ENCODE data around the gene ZNF79.

The ZNF79 gene

DNA sequence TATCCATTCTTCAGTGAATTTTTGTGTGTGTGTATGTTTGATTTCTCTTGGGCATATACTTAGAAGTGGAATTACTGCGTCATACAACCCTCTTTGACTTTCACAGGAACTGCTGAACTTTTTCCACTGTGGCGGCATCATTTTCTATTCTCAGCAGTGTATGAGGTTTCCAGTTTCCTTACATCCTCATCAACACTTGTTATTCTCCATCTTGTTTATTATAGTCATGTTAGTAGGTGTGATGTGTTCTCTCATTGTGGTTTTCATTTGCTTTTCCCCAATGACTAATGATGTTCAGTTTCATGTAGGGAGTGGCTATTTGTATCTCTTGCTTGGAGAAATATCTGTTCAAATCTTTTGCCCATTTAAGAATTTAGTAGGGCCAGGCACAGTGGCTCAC lies 2.6 kb downstream of the ZNF79 start:
- no peak for DNase-seq (ENCODE audit: low read depth, low spot score)

DNA sequence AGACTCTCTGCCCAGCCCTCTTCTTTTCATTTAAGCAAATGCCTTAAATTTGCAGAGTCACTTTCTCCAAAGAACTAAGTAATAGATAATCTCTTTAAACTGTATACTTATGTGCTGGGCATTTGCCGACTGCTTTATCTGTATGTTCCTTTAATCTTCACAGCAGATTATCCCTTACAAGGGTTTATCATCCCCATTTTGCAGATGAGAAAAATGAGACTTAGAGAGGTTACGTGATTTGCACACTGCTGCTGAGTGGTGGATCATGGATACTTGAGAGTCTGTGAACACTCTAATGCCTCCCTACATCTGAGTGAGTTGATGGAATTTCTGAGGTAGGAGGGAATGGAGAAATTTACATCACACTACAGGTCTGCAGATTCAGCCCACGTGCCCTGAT lies 4.2 kb downstream of the ZNF79 start:
- DNase-seq (ENCODE audit: low read depth, low spot score): no peak

DNA sequence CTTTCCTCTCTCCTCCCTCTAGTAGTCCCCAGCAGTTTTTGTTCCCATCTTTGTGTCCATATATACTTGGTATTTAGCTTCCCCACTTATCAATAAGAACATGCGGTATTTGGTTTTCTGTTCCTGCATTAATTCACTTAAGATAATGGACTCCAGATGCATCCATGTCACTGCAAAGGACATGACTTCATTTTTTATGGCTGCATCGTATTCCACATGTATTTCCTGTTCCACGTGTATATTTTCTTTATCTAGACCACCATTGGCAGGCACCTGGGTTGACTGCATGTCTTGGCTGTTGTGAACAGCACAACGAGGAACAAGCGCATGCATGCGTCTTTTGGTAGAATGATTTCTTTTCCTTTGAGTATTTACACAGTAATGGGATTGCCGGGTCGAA lies 6.2 kb downstream of the ZNF79 start:
- no peak for DNase-seq (ENCODE audit: low read depth, low spot score)

DNA sequence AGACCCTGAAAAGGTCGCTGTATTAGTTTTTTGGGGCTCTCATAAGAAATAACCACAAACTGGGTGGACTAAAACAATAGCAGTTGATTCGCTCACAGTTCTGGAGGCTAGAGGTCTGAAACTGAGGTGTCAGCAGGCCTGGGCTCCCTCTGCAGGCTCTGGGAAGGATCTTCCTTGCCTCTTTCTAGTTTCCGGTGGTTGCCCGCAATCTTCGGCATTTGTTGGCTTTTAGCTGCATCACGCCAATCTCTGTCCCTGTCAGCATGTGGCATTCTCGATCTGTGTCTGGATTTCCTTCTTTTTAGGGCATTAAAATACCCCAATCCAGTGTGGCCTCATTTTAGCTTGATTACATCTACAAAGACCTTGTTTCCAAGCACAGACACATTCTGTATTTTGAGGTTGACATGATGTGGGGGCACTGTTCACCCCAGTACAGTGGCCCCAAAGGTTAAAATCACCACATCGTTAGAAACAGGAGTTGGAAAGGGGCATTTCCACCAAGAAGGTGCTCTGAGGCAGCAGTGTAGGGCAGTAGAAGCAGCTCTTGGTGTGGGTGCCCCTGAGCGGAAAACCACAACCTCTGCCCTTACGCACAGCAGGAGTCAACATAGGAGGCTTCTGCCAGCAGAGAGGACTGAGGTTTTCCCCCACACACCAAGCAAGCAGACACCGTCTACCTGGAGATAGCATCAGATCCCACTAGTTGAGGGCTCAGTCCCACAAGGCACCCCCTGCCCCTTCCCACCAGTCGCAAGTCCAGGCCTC lies 13.5 kb downstream of the ZNF79 start:
- no peak for DNase-seq (ENCODE audit: low read depth, low spot score)

DNA sequence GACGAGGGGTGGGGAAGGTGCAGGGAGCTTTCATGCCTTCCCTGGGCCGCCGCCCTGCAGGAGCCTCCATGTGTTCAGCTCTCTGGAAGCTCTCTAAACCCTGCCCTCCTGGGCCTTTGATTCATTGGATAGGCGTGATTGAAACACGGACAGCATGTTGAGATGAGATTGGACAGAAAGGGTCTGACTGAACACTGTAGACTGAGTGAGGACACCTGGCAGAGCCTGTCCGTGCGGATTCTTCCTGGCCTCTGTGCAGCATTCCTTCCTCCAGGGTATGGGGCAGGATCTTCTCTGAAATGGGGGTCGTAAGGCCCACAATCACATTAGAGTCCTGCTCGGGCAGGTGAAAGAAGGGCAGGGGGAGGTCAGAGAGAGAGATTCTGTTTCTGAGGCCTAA lies 14.2 kb downstream of the ZNF79 start:
- DNase-seq (ENCODE audit: low read depth, low spot score): no peak

DNA sequence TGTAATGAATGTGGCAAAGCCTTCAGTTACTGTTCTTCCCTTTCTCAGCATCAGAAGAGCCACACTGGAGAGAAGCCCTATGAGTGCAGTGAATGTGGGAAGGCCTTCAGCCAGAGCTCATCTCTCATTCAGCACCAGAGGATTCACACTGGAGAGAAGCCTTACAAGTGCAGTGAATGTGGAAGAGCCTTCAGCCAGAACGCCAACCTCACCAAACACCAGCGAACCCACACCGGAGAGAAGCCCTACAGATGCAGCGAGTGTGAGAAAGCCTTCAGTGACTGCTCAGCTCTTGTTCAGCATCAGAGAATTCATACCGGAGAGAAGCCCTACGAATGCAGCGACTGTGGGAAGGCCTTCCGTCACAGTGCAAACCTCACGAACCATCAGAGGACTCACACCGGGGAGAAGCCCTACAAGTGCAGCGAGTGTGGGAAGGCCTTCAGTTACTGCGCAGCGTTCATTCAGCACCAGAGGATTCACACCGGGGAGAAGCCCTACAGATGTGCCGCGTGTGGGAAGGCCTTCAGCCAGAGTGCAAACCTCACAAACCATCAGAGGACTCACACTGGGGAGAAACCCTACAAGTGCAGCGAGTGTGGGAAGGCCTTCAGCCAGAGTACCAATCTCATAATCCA lies 20.2 kb downstream of the ZNF79 start:
- DNase-seq (ENCODE audit: low read depth, low spot score): no peak

DNA sequence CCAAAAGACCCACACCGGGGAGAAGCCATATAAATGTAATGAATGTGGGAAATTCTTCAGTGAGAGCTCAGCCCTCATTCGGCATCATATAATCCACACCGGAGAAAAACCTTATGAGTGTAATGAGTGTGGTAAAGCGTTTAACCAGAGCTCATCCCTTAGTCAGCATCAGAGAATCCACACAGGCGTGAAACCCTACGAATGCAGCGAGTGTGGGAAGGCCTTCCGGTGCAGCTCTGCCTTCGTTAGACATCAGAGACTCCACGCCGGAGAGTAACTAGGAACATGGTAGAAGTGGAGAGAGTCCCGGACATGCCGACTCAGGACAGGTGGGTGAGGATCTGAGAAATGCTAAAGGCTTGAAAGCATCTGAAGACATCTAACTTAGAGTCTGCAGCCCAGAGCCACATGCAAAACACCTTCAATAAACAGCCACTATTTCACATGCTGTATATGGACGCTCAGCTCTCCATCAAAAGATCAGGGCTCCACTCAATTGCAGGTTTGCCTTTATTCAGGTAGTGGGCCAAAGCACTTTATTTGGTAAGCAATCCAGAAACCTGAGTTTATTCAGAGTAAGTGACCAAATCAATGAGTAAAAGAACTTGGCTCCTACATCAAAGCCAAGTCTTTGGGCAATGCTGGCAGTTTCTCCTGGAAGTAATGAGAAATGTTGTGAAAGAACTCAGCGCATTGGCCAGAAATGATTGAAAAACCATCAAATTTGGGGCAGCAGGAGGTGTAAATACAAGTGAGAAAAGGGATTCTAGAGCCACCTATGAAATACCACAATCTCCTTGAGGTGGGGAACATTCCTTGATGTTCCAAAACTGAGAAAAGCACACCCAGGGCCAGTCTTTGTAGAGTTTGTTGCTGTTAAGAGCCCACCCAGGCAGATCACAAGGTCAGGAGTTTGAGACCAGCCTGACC lies 21.0 kb downstream of the ZNF79 start:
- peak; percentile 69 for DNase-seq (ENCODE audit: low read depth, low spot score)

DNA sequence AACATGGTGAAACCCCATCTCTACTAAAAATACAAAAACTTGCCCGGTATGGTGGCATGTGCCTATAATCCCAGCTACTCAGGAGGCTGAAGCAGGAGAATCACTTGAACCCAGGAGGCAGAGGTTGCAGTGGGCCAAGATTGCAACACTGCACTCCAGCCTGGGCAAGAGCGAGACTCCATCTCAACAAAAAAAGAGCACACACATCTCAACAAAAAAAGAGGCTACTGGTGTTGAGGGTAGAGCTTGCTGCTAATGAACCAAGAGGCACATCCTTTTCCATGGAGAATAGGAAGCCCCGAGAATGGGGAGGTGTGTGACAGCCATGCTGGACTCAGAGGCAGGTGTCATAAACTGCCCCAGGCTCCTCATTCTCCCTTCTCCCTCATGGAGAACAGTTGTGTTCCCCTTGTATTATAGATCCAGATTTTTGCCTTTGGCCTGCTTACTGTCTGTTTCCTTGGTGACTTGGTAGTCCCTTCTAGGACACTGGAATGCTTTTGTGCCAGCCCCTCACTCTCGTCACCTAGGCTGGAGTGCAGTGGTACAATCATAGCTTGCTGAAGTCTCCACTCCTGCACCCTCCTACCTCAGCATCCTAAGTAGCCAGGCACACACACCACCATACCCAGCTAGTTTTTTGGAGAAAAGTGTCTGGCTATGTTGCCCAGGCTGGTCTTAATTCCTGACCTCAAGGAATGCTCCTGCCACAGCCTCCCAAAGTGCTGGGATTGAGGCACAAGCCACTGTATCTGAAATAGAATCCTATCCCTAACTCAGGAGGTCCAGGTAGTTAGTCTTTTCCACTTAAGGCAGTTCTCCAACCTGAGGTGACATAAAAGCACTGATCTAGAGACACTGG lies 21.9 kb downstream of the ZNF79 start:
- DNase-seq (ENCODE audit: low read depth, low spot score): no peak

DNA sequence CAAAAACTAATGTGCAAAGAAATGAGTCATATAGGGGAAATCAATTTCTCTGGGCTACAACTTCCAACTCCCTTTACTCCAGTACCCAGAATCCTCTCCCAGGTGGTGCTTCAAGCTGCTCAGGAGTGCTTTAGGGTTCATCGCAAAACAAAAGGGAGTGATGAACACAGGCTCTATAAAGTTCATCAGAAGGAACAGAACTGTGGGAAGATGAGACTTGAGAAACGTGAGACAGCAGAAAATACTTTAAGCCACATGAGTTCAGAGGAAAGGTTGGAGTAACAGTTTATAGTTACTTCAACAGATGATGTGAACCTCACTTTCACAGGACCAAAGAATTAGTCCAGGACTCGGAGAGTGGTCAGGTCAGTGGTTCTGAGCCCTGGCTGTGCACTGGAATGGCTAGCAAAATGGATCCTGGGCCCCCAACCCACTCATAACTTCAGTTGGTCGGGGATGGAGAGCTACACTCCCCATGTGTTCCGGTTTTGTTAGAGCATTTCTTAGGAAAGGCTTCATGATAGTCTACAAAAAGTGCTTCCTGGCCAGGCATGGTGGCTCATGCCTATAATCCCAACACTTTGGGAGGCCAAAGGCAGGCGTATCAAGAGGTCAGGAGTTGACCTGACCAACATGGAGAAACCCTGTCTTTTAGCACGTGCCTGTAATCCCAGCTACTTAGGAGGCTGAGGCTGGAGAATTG lies 22.7 kb downstream of the ZNF79 start:
- no peak for DNase-seq (ENCODE audit: low read depth, low spot score)

DNA sequence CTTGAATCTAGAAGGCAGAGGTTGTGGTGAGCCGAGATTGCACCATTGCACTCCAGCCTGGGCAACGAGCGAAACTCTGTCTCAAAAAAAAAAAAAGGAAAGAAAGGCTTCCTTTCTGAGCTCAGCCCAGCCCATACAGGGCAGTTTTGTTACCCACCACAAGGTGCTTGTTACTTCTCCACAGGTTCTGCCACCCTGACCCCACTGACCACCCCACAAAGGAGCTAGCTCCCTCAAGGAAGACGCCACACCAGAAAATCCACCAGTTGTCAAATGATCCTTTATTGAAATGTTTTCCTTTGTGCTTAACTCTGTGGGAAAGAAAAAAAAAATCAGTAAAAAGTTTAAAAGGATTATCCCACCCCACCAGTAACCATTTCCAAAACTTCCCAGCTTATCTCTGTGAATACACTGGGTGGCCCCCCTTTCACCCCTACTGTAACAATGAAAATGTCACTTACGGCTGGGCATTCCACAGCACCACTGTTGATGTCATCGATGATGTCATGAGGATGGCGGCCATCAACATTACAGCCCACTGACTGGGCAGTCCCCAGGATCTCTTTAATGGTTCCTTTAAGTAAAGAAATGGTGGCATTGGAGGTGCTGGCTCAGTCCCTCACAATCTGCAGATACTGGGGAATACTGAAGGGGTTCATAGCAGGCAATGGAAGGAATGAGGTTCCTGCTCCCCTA lies 23.4 kb downstream of the ZNF79 start:
- DNase-seq (ENCODE audit: low read depth, low spot score): no peak

DNA sequence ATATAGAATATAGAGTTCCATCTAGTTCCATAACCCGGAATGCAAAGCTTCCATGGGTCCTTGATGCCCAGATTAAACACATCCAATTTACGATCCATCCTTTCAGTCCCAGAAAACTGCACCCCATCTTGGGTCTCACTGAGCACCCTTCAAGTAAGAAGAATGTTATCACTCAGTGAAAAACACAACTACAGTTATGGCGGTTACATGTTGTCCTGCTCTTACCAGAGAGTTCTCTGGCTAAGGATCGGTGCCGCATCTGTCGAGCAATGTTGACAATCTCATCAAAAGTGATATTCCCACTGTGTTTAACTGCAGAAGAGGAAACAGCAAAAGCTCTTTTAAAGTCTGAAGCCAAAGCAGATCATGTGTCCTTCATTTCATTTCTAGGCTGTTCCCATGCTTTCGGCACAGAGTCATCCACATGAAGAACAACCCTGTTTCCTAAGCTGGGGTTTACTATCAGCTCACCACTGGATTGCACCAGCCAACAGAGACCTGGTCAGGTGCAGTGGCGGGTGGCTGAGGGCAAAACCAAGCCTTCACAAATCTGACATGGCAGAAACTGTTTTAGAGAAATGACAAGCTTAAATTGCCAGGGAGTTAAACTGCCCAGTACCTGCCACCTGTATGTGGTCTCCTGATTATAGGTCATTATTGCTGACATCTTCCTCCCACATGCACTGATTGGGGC lies 24.1 kb downstream of the ZNF79 start:
- no peak for DNase-seq (ENCODE audit: low read depth, low spot score)

DNA sequence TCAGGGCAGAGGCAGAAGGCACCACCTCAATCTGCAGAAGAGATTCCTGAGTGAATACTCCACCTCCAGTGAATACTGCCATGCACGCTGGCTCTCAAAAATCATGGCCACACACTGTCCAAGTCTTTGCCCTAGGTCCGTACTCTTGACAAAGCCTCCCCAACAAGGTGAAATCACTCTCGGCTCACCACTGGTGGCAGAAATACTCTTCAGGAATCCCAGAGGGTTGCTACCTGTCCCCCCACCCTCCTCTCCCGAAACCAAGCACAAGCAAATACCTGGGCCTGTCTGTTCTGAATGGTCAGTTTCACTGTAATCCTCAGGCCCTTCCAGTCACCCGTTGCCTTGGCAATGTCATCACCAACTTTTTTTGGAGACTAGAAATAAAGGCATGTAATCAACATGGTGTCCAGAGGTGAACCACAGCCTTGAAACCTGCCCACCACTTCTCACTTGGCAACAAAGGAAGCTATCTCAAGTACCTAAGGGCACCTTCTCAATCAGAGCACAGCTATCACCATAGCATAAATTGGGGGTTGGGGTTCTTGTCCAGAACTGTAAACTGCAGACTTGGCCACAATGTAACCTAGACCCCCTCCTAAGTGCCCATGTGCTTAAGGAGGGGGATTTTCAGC lies 25.3 kb downstream of the ZNF79 start:
- peak; percentile 26 for DNase-seq (ENCODE audit: low read depth, low spot score)

DNA sequence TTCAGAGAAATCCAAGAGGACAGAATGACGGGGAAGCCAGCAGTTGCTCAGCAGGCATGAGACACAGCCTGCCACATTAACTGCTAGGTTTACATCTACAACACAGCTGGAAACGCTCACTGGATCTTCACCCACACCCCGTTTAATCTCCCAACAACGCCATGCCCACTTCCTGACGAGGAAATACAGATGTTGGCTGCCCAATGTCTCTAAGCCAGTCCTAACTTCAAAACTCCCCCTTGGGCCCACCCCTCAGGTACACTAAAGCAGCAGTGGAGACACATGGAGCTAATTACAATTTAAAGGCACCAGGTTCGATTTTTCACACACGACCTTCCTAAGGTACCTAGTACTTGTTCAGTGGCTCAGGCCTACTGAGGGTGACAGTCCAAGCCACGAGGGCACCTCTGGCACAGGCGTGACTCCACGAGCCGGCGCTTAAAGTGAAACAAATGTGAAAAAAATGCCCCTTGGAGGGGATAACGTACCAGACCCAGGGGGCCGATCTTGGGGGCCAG lies 26.1 kb downstream of the ZNF79 start:
- peak; percentile 29 for DNase-seq (ENCODE audit: low read depth, low spot score)

DNA sequence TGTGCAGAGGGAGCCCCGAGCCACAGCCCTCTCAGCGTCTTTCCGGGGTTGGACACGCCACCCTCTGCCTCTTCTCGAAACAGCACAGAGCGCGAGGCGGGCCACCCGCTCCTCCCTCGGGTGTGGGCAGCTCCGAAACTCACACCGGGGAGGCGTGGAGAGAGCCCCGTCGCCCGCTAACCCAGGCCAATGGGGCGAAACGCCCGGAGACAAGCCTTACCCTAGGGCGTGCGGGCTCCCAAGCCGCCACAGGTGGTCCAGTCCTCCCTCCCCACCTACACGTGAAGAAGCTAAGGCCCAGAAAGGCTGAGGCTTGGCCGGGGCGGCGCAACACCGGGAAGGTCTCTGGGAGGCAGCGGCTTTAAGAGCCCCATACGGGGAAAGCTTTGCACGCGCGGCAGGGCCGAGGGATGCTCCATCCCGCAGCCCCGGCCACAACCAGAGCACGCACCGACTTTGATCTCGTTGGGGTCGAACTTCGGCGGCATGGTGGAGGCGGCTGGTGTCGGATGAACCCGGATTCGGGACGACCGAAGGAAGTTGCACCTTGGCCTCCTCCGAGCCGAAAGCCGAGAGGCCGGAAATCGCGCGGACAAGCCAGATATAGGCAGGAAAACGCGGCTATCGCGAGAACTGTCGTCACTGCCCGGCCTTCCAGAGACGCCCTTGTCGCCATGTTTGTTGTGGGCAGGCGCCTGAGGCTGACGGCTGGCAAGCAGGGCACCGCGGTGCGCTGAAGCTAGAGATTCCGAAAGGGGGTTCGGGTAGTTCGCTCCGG lies 26.8 kb downstream of the ZNF79 start, which contains the start of the genes LRSAM1 and RPL12:
Gene LRSAM1 (plus strand): TSS at position 681 of the 778 bp plus-strand sequence. CDS start 3,018 bp downstream, outside the sequence.
Gene RPL12 (minus strand): TSS at position 577 of the 778 bp plus-strand sequence. CDS start 89 bp downstream, at position 488.
- peak; percentile 97 for DNase-seq (ENCODE audit: low read depth, low spot score)

DNA sequence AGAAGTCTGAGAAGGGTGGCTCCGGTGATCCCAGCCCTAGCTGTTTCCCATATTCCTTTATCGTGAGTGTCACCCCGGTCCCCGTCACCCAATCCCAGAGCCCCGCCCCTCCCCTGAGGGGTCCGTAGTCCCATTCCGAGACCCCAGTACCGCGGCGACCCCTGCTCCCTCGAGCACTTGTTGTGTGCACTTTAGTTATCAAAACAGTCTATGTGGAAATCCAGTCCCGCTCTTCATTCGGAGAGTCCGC lies 27.4 kb downstream of the ZNF79 start:
- no peak for DNase-seq (ENCODE audit: low read depth, low spot score)

DNA sequence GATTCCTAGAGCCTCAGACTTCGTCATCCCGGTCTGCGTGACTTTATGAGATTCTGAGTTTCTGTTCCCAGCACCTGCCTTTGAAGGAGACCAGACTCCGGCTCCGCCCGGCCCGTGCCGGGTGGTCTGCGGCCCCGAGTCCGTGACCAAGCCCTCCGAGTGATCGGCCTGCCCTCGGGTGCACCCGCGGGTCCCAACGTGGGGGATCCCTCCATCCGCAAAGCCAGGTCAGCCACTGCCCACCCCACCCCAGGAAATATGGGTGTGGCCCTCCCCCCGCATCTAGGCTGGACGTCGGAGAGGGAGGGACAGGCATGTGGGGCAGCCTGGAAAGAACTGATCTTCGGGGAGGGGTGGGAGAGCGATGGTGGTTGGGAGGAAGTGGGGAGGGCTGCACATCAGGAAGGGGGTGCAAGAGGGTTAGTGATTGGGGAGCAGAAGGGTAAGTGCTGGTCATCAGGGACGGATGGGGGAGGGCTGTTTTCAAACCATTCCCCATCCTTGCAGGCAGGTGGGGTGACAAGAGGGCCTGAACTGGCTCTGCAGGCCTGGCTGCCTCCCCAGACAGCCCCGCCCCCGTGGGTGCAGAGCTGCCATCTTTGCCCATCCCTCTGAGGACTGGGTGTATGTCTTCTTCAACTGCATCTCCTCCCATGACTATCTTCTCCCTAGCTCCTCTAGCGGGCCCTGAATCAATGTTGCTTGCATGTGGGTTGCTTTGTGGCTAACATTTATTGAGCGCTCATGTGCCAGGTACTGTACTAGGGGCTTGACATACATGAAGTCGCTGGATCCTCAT lies 27.9 kb downstream of the ZNF79 start:
- DNase-seq (ENCODE audit: low read depth, low spot score): peak; percentile 74

DNA sequence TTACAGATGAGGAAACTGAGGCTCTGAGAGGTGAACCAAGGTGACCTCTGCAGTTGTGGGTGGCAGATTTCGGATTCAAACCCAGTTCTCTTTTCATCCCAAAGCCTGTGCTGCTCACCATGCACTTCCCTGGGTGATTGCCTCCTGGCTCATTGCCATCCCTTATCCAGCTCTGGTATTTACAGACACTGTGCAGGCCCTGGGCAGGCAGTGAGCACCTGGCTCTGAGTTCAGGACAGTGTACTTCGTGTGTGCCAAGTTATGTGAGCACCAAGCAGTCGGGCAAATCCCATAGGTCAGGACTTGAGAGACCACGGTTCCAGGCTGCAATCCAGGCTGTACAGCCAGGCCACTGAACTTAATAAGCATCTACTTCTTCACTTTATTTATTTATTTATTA lies 28.5 kb downstream of the ZNF79 start:
- DNase-seq (ENCODE audit: low read depth, low spot score): peak; percentile 65
